ENCODE measurements around the gene EDDM3A. TPM values are rescaled to one million over a fixed set of nuclear protein-coding genes. Genes with fewer than 3 reads are reported as not detected.

The EDDM3A gene
- total RNA-seq, 4 donors from 2014 or later, result not detected

Other genes with a start within 250 kb of the EDDM3A start
- gene RNASE10, start 240.3 kb upstream of the EDDM3A start, total RNA-seq, result not detected
- gene RNASE9, start 184.8 kb upstream of the EDDM3A start, total RNA-seq, result not detected
- not detected for gene RNASE11, start 157.9 kb upstream of the EDDM3A start, total RNA-seq
- gene RNASE12, start 154.5 kb upstream of the EDDM3A start, total RNA-seq, result not detected
- gene OR6S1, start 104.2 kb upstream of the EDDM3A start, total RNA-seq, result not detected
- gene RNASE4, start 61.3 kb upstream of the EDDM3A start, total RNA-seq, result 10 to 100 TPM; 12.2 to 21.3 (median 18.9) TPM
- 10 to 100 TPM in 1 of 4 donors, 1 to 10 TPM in 3; 3.9 to 10.5 (median 5.6) TPM for gene ANG, start 57.1 kb upstream of the EDDM3A start, total RNA-seq
- gene EDDM3B, start 22.5 kb downstream of the EDDM3A start, total RNA-seq, result not detected
- 1 to 10 TPM in 3 of 4 donors, under 1 TPM in 1; 0.61 to 5.9 (median 4.8) TPM for gene RNASE6, start 35.4 kb downstream of the EDDM3A start, total RNA-seq
- 100 to 1,000 TPM; 157 to 198 (median 190) TPM for gene RNASE1, start 57.0 kb downstream of the EDDM3A start, total RNA-seq
- gene RNASE3, start 145.5 kb downstream of the EDDM3A start, total RNA-seq, result not detected
- 1 to 10 TPM in 1 of 4 donors, under 1 TPM in 2, not detected in 1; 0.82 to 1.6 (median 0.91) TPM for gene RNASE2, start 209.6 kb downstream of the EDDM3A start, total RNA-seq
- 10 to 100 TPM; 33.9 to 69.5 (median 50.8) TPM for gene METTL17, start 244.1 kb downstream of the EDDM3A start, total RNA-seq